Hepatocyte (in vitro differentiated cells): ENCODE results near the gene PCOLCE2. TPM values are rescaled to one million over a fixed set of nuclear protein-coding genes. Genes with fewer than 3 reads are reported as not detected.
"Not testable (repeated sequence)": the region's sequence is repeated elsewhere in the genome, so short reads cannot be mapped to it uniquely, and the experiment has no call there.

Experiments used
- DNase-seq: peaks from one replicate; pipeline ENCODE4 v3.0.0-alpha.2; 2016; ENCODE audit warnings: low spot score
- H2AFZ ChIP-seq: fragments of 200-600 bp; sonication (generic); 2 replicates; pipeline ENCODE4 v1.6.0; 2016; ENCODE audit warnings: antibody characterized with exemption, mild to moderate bottlenecking
- H3K27ac ChIP-seq: fragments of 200-600 bp; sonication (generic); 2 replicates; pipeline ENCODE4 v1.5.1; 2016; ENCODE audit warnings: mild to moderate bottlenecking
- H3K27me3 ChIP-seq: fragments of 200-600 bp; sonication (generic); 2 replicates; pipeline ENCODE4 v1.6.1; 2016
- H3K36me3 ChIP-seq: fragments of 200-600 bp; sonication (generic); replicated peaks from 2 replicates; pipeline ENCODE4 v1.5.1; 2016; ENCODE audit warnings: low read depth; ENCODE audit not compliant: insufficient read depth
- H3K4me1 ChIP-seq: fragments of 200-600 bp; sonication (generic); 2 replicates; pipeline ENCODE4 v1.5.1; 2016; ENCODE audit warnings: mild to moderate bottlenecking, moderate library complexity; ENCODE audit not compliant: insufficient read depth
- H3K4me2 ChIP-seq: fragments of 200-600 bp; sonication (generic); 2 replicates; pipeline ENCODE4 v1.6.0; 2016
- H3K4me3 ChIP-seq: fragments of 200-600 bp; sonication (generic); 2 replicates; pipeline ENCODE4 v1.5.1; 2016; ENCODE audit warnings: mild to moderate bottlenecking
- H3K79me2 ChIP-seq: fragments of 200-600 bp; sonication (generic); 2 replicates; pipeline ENCODE4 v1.6.0; 2017; ENCODE audit warnings: mild to moderate bottlenecking
- H3K9me2 ChIP-seq: fragments of 200-600 bp; sonication (generic); replicated peaks from 2 replicates; pipeline ENCODE4 v1.6.0; 2017; ENCODE audit warnings: mild to moderate bottlenecking; ENCODE audit not compliant: insufficient read depth
- H3K9me3 ChIP-seq: fragments of 200-600 bp; sonication (generic); 2 replicates; pipeline ENCODE4 v1.5.1; 2016; ENCODE audit warnings: low read depth, mild to moderate bottlenecking
- H4K20me1 ChIP-seq: fragments of 200-600 bp; sonication (generic); 2 replicates; pipeline ENCODE4 v1.6.0; 2016; ENCODE audit warnings: mild to moderate bottlenecking; ENCODE audit not compliant: insufficient read depth, poor library complexity, severe bottlenecking
- EZH2 ChIP-seq: fragments of 200-600 bp; sonication (generic); IDR thresholded peaks from 2 replicates; pipeline ENCODE4 v1.6.1; 2016; ENCODE audit warnings: antibody characterized with exemption, mild to moderate bottlenecking, borderline replicate concordance
- EZH2phosphoT487 ChIP-seq: fragments of 200-600 bp; sonication (generic); IDR thresholded peaks from one replicate; pipeline ENCODE4 v1.6.1; 2018; ENCODE audit warnings: antibody characterized with exemption, mild to moderate bottlenecking, low read depth, moderate library complexity; ENCODE audit not compliant: unreplicated experiment, severe bottlenecking
- WGBS: methylation state at CpG from one replicate; pipeline ENCODE4 v1.1.6; 2016; ENCODE audit warnings: low lambda C conversion rate; ENCODE audit errors: missing lambda C conversion rate; 5-methylcytosine and 5-hydroxymethylcytosine counted together
- polyA plus RNA-seq: library from polyadenylated mRNA; unstranded; fragments of >200 nt; fragmentation: Nextera tagmentation; extraction: Ambion mirVana; gene quantifications from 2 replicates; pipeline ENCODE4 v1.2.1, GENCODE V29; 2016
- total RNA-seq: library from RNA; depleted of rRNA; stranded (reverse); fragments of >200 nt; gene quantifications from 2 replicates; pipeline ENCODE4 v1.2.3, GENCODE V29; 2014
- TF ChIP-seq, protein P1 (sequence below): fragments of 200-600 bp; sonication (generic); IDR thresholded peaks from 2 replicates; pipeline ENCODE4 v1.5.1; 2016; ENCODE audit warnings: antibody characterized with exemption, mild to moderate bottlenecking; ENCODE audit not compliant: poor library complexity

Gene PCOLCE2
- total and polyA plus RNA-seq, 2 experiments from 2014 or later, result 9.2 to 10.8 TPM

DNA sequence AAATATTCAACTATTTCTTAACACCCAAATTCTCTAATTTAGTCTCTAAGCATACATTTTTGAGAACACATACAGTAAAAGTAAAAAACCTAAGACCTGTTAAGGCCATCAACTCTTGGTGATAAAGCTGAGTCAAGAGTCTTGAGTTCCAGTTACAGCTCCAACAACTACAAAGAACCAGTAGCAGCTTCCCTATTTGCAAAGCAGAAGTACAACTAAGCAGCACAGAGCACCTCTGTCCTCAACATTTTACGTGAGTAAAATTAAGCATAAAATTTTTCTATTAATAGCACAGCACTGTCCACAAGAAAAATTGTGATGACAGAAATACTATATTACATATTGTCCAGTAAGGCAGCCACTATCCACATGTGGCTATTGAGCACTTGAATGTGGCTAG is 4.4 kb downstream of the PCOLCE2 start:
- H3K4me2 ChIP-seq, result no peak overlapping the region
- H3K9me3 ChIP-seq, result no peaks in the 10 kb centered on the region
- peaks cover 15% of the 10 kb centered on the region for H3K27me3 ChIP-seq
- no peak overlapping the region for H2AFZ ChIP-seq
- no peak overlapping the region for H3K27ac ChIP-seq
- no peak for DNase-seq
- H3K36me3 ChIP-seq, result no peaks in the 10 kb centered on the region
- no peak overlapping the region for H3K4me3 ChIP-seq
- 93% methylated on average over 1 of the region's 1 CpG for WGBS
- no peaks in the 10 kb centered on the region for H3K79me2 ChIP-seq
- no peaks in the 10 kb centered on the region for H4K20me1 ChIP-seq
- no peaks in the 10 kb centered on the region for H3K9me2 ChIP-seq
- H3K4me1 ChIP-seq, result peaks cover 3% of the 10 kb centered on the region
- TF ChIP-seq EZH2phosphoT487 (no peak), EZH2 (no peak)
- TF ChIP-seq, protein P1, sequence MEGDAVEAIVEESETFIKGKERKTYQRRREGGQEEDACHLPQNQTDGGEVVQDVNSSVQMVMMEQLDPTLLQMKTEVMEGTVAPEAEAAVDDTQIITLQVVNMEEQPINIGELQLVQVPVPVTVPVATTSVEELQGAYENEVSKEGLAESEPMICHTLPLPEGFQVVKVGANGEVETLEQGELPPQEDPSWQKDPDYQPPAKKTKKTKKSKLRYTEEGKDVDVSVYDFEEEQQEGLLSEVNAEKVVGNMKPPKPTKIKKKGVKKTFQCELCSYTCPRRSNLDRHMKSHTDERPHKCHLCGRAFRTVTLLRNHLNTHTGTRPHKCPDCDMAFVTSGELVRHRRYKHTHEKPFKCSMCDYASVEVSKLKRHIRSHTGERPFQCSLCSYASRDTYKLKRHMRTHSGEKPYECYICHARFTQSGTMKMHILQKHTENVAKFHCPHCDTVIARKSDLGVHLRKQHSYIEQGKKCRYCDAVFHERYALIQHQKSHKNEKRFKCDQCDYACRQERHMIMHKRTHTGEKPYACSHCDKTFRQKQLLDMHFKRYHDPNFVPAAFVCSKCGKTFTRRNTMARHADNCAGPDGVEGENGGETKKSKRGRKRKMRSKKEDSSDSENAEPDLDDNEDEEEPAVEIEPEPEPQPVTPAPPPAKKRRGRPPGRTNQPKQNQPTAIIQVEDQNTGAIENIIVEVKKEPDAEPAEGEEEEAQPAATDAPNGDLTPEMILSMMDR, result no peak

DNA sequence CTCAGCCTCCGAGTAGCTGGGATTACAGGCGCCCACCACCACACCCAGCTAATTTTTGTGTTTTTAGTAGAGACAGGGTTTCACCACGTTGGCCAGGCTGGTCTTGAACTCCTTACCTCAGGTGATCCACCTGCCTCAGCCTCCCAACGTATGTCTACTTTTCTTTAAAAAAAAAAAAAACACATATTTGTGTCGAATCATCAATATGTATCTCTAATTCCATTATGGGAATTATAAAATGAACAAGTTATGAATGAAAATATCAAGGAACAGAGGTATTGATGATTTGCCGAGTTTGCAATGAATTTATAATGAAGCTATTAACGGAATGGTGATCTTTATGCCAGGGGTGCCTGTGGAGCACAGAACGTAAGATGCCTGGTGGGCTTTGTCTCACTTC is 5.3 kb downstream of the PCOLCE2 start:
- H3K27ac ChIP-seq, DNase-seq, H3K9me2 ChIP-seq, H3K9me3 ChIP-seq, H3K4me3 ChIP-seq, H3K27me3 ChIP-seq, H2AFZ ChIP-seq, H3K4me2 ChIP-seq, H3K4me1 ChIP-seq, H4K20me1 ChIP-seq, H3K79me2 ChIP-seq, H3K36me3 ChIP-seq: not testable (repeated sequence)
- WGBS, result 86% methylated on average over 8 of the region's 8 CpGs

DNA sequence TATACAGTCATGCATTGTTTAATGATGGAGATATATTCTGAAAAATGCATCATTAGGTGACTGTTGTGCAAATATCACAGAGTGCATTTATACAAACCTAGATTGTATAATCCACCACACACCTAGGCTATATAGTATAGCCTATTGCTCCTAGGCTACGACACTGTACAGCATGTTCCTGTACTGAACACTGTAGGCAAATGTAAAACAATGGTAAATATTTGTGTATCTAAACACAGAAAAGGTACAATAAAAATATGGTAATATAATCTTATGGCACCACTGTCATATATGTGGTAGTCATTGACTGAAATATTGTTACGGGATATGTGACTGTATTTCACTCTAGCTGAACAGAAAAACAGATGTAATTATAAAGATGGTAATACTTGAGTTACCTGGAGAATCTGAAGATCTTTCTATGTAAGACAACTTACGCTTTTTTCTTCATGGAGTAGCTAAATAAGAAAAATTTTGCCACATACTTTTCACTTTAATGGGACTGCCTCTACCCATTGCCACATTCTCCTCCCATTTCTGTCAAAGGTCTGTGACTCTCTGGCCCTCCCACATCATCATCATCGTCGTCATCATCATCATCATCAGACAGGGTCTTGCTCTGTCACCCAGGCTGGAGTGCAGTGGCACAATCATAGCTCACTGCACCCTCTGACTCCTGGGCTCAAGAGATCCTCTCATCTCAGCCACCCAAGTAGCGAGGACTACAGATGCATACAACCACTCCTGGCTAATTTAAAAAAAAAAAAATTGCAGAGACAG is 7.2 kb downstream of the PCOLCE2 start:
- Histone ChIP-seq H3K79me2 (no peaks in the 10 kb centered on the region), H3K4me2 (no peak overlapping the region), H3K36me3 (no peaks in the 10 kb centered on the region), H3K4me1 (no peaks in the 10 kb centered on the region), H3K27me3 (no peaks in the 10 kb centered on the region), H3K27ac (no peak overlapping the region), H4K20me1 (no peaks in the 10 kb centered on the region), H3K9me2 (no peaks in the 10 kb centered on the region), H2AFZ (no peak overlapping the region), H3K9me3 (no peaks in the 10 kb centered on the region), H3K4me3 (no peak overlapping the region)
- DNase-seq, result no peak
- 93% methylated on average over 6 of the region's 6 CpGs for WGBS
- TF ChIP-seq EZH2 (no peak), EZH2phosphoT487 (no peak)
- TF ChIP-seq, protein P1, result no peak

DNA sequence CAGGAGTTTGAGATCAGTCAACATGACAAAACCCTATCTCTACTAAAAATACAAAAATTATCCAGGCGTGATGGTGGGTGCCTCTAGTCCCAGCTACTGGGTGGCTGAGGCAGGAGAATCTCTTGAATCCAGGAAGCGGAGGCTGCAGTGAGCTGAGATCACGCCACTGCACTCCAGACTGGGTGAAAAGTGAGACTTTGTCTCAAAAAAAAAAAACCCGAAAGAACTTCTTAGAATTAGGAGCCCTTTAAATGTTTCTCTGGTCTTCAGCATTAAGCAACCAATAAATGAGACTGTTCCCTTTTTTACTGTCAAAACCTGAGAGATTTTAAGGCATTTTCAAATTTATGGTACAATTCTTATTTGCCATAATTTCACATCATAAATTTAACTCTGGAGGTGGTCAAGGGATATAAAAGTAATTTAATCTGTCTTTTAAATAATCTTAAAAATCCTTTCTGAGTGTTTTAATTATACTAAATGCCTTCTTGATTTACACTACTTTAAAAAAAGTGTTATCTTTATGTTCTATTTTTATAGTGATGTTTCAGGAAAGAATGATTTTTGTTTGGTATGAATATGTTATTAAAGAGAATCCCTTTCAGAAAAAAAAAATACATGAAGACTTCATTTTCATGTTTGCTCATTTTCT is 10.1 kb downstream of the PCOLCE2 start:
- Histone ChIP-seq H3K79me2 (no peaks in the 10 kb centered on the region), H3K4me1 (no peaks in the 10 kb centered on the region), H2AFZ (no peak overlapping the region), H3K27ac (no peak overlapping the region), H3K9me3 (no peaks in the 10 kb centered on the region), H3K36me3 (no peaks in the 10 kb centered on the region), H3K9me2 (no peaks in the 10 kb centered on the region), H4K20me1 (no peaks in the 10 kb centered on the region), H3K4me2 (no peak overlapping the region), H3K4me3 (no peak overlapping the region), H3K27me3 (no peaks in the 10 kb centered on the region)
- WGBS, result 77% methylated on average over 4 of the region's 4 CpGs
- TF ChIP-seq EZH2phosphoT487 (no peak), EZH2 (no peak)
- TF ChIP-seq, protein P1, result no peak
- no peak for DNase-seq
